ENCODE data around the gene GSTA1. TPM values are rescaled to one million over a fixed set of nuclear protein-coding genes. Genes with fewer than 3 reads are reported as not detected.
"Not testable (repeated sequence)": the region's sequence is repeated elsewhere in the genome, so short reads cannot be mapped to it uniquely, and the experiment has no call there.

The GSTA1 gene
- total RNA-seq, 1 experiment from 2014 or later = not detected

DNA sequence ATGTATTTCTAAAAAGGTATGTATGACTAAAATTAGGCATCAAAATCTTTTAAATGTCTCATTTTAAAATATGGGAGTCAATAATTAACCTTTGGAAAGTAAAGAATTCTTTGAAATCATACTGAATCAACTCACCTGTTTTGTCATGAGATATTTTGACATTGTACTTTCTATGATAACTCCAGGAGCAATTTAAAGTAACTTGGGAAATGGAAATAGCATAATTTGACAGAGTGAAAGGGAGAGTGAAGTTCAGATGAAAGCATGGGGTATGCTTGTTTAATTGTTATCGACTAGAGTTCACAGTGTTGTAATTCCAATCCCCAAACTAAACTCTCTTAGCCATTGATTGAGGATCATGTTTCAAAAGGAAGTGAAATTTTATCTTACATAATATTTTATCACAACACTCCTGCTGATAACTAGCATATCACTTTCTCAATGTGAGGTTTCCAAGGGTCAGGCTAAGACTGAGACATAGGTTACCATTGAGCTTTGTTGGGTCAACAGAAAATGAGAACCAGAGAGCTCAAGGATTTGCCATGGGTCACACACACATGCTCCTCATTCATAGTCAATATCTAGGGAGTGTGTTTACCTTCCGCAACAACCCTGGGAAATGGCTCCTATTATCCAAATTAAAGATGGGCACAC is 2.3 kb downstream of the GSTA1 start:
- Histone ChIP-seq H3T11ph (ENCODE audit: low read length) (no peak overlapping the region), H3K23ac (ENCODE audit: insufficient read length, low read depth, low read length) (no peak overlapping the region), H3K79me1 (ENCODE audit: insufficient read depth, low read depth, low read length, poor library complexity, severe bottlenecking) (no peaks in the 10 kb centered on the region), H3K4ac (ENCODE audit: low read depth, low read length) (no peak overlapping the region), H4K20me1 (ENCODE audit: control insufficient read depth, insufficient read depth, insufficient read length) (no peaks in the 10 kb centered on the region), H4K5ac (ENCODE audit: insufficient read length, low read depth, low read length) (no peak overlapping the region), H2BK12ac (ENCODE audit: insufficient read length, low read depth, low read length) (no peak overlapping the region), H3K56ac (ENCODE audit: insufficient read length, low read depth, low read length) (no peak overlapping the region), H2AK5ac (ENCODE audit: insufficient read length, low read length) (no peak overlapping the region), H3K4me2 (ENCODE audit: insufficient read depth, insufficient read length, low read length) (no peak overlapping the region), H3K4me1 (ENCODE audit: insufficient read depth, low read length) (no peaks in the 10 kb centered on the region), H3K27me3 (ENCODE audit: insufficient read depth, low read length) (no peaks in the 10 kb centered on the region), H3K9ac (ENCODE audit: extremely low read depth, insufficient read length, low read length) (no peak overlapping the region), H3K27ac (ENCODE audit: insufficient read length, low read depth, low read length) (no peak overlapping the region), H3K14ac (ENCODE audit: insufficient read depth, low read length) (no peak overlapping the region), H3K79me2 (ENCODE audit: insufficient read depth, low read length) (no peaks in the 10 kb centered on the region), H3K18ac (ENCODE audit: insufficient read length, low read depth, low read length) (no peak overlapping the region), H4K8ac (replicated peaks; ENCODE audit: insufficient read length, low read depth, low read length) (no peak overlapping the region), H2BK5ac (ENCODE audit: insufficient read length, low read length) (no peak overlapping the region), H3K9me3 (ENCODE audit: control insufficient read depth, low read depth, low read length) (no peaks in the 10 kb centered on the region), H2BK15ac (ENCODE audit: low read depth, low read length) (no peak overlapping the region), H2BK120ac (ENCODE audit: low read depth, low read length, poor library complexity, severe bottlenecking) (no peak overlapping the region), H3K23me2 (ENCODE audit: insufficient read length, low read depth, low read length, poor library complexity, severe bottlenecking) (no peaks in the 10 kb centered on the region), H2BK20ac (ENCODE audit: low read depth, low read length, poor library complexity, severe bottlenecking) (no peak overlapping the region), H4K91ac (ENCODE audit: insufficient read length, low read depth, low read length) (no peak overlapping the region), H2AFZ (ENCODE audit: low read length) (no peak overlapping the region)
- Mint-ChIP-seq H3K4me1 (peaks cover 6% of the 10 kb centered on the region in 2 experiments), H3K27me3 (ENCODE audit: low read depth) (no peaks in the 10 kb centered on the region; the same call in none of the 2 replicates), H3K27ac (no peak overlapping the region), H3K9me3 (no peaks in the 10 kb centered on the region), H3K4me3 (no peak overlapping the region), H3K36me3 (ENCODE audit: insufficient read depth in 1 of 3, low read depth in 3 of 3) (no peaks in the 10 kb centered on the region; a peak in 1 of 7 replicates)
- TF ChIP-seq, protein P1, sequence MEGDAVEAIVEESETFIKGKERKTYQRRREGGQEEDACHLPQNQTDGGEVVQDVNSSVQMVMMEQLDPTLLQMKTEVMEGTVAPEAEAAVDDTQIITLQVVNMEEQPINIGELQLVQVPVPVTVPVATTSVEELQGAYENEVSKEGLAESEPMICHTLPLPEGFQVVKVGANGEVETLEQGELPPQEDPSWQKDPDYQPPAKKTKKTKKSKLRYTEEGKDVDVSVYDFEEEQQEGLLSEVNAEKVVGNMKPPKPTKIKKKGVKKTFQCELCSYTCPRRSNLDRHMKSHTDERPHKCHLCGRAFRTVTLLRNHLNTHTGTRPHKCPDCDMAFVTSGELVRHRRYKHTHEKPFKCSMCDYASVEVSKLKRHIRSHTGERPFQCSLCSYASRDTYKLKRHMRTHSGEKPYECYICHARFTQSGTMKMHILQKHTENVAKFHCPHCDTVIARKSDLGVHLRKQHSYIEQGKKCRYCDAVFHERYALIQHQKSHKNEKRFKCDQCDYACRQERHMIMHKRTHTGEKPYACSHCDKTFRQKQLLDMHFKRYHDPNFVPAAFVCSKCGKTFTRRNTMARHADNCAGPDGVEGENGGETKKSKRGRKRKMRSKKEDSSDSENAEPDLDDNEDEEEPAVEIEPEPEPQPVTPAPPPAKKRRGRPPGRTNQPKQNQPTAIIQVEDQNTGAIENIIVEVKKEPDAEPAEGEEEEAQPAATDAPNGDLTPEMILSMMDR (conservative IDR thresholded peaks at IDR 0.05) = no peak
- no peak for DNase-seq
- no CpG with 5 or more reads among the region's 2 CpGs for WGBS (ENCODE audit: extremely low coverage, insufficient read length, low lambda C conversion rate)

DNA sequence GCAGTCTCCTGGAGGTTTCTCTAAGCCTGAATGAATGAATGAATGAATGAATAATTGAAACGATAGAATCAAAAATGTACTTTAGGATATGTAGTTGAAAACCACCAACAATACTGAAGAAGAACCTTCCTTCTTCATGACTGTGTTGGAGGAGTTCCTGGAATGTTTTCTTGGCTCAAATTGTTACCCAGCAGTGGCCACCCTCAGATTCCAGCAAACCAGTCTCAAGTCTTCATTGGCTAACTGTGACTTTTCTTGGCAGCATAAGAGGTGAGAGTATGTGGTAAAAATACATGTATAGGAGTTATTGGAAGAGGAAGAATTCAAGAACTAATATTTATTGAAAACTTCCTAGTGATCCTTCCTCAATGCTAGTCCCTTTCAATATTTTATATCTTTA is 4.3 kb downstream of the GSTA1 start:
- H3K23me2 ChIP-seq (ENCODE audit: insufficient read length, low read depth, low read length, poor library complexity, severe bottlenecking); H3K27me3 Mint-ChIP-seq (ENCODE audit: low read depth); H3K27ac Mint-ChIP-seq; H2BK20ac ChIP-seq (ENCODE audit: low read depth, low read length, poor library complexity, severe bottlenecking); H3K9ac ChIP-seq (ENCODE audit: extremely low read depth, insufficient read length, low read length); H4K91ac ChIP-seq (ENCODE audit: insufficient read length, low read depth, low read length); H3T11ph ChIP-seq (ENCODE audit: low read length); DNase-seq; H2BK12ac ChIP-seq (ENCODE audit: insufficient read length, low read depth, low read length); H3K27me3 ChIP-seq (ENCODE audit: insufficient read depth, low read length); H3K4ac ChIP-seq (ENCODE audit: low read depth, low read length); H2BK120ac ChIP-seq (ENCODE audit: low read depth, low read length, poor library complexity, severe bottlenecking); H4K5ac ChIP-seq (ENCODE audit: insufficient read length, low read depth, low read length); H2BK5ac ChIP-seq (ENCODE audit: insufficient read length, low read length); H2BK15ac ChIP-seq (ENCODE audit: low read depth, low read length); H3K36me3 Mint-ChIP-seq (ENCODE audit: insufficient read depth in 1 of 3, low read depth in 3 of 3); H3K56ac ChIP-seq (ENCODE audit: insufficient read length, low read depth, low read length); H3K14ac ChIP-seq (ENCODE audit: insufficient read depth, low read length); H4K20me1 ChIP-seq (ENCODE audit: control insufficient read depth, insufficient read depth, insufficient read length); H3K79me2 ChIP-seq (ENCODE audit: insufficient read depth, low read length); H3K9me3 Mint-ChIP-seq; H3K9me3 ChIP-seq (ENCODE audit: control insufficient read depth, low read depth, low read length); H3K23ac ChIP-seq (ENCODE audit: insufficient read length, low read depth, low read length); H3K27ac ChIP-seq (ENCODE audit: insufficient read length, low read depth, low read length); H2AK5ac ChIP-seq (ENCODE audit: insufficient read length, low read length); H3K4me1 ChIP-seq (ENCODE audit: insufficient read depth, low read length); H3K4me3 Mint-ChIP-seq; H3K79me1 ChIP-seq (ENCODE audit: insufficient read depth, low read depth, low read length, poor library complexity, severe bottlenecking); H3K18ac ChIP-seq (ENCODE audit: insufficient read length, low read depth, low read length); H2AFZ ChIP-seq (ENCODE audit: low read length); H3K4me1 Mint-ChIP-seq; H3K4me2 ChIP-seq (ENCODE audit: insufficient read depth, insufficient read length, low read length); H4K8ac ChIP-seq (replicated peaks; ENCODE audit: insufficient read length, low read depth, low read length): not testable (repeated sequence)
- no CpG with 5 or more reads among the region's 1 CpG for WGBS (ENCODE audit: extremely low coverage, insufficient read length, low lambda C conversion rate)

Data from H9 (cell line).